Left kidney (tissue), 2 donors: ENCODE measurements around the gene TUBA8. TPM values are rescaled to one million over a fixed set of nuclear protein-coding genes. Genes with fewer than 3 reads are reported as not detected.
A peak's percentile ranks its signal among the peaks of the same experiment; 100 is the strongest.

Experiments used
- DNase-seq: peaks from one replicate; pipeline ENCODE4 v3.0.0-alpha.2; 2013
- polyA plus RNA-seq: library from polyadenylated mRNA; unstranded; fragments of 120-200 nt; gene quantifications from one replicate; pipeline ENCODE4 v1.2.1, GENCODE V29; 2013; ENCODE audit not compliant: insufficient read length

The TUBA8 gene
- polyA plus RNA-seq, 1 donor = 3.9 TPM

- DNase-seq = no peak
Observed at GRCh38 chr22:18077087-18077638, 33.4 kb upstream of the TUBA8 start.

- peak; percentile 92 for DNase-seq
Observed at GRCh38 chr22:18077639-18078328, 32.8 kb upstream of the TUBA8 start, which contains the start of gene PEX26. PEX26 (plus strand) TSS chr22:18077990; CDS start chr22:18078377, 387 bp downstream.

GRCh38 chr22:18078329-18079041, 32.1 kb upstream of the TUBA8 start:
- DNase-seq = no peak

- no peak for DNase-seq
Observed at GRCh38 chr22:18079706-18080233, 30.8 kb upstream of the TUBA8 start.

GRCh38 chr22:18081416-18081815, 29.2 kb upstream of the TUBA8 start:
- DNase-seq = no peak

GRCh38 chr22:18082467-18082866, 28.1 kb upstream of the TUBA8 start:
- DNase-seq = no peak

GRCh38 chr22:18083406-18083805, 27.2 kb upstream of the TUBA8 start:
- no peak for DNase-seq

GRCh38 chr22:18085188-18085587, 25.4 kb upstream of the TUBA8 start:
- no peak for DNase-seq

GRCh38 chr22:18087350-18087855, 23.2 kb upstream of the TUBA8 start:
- DNase-seq = no peak

GRCh38 chr22:18088825-18089568, 21.6 kb upstream of the TUBA8 start:
- DNase-seq = no peak

GRCh38 chr22:18090286-18090685, 20.3 kb upstream of the TUBA8 start:
- DNase-seq = no peak

GRCh38 chr22:18091478-18091877, 19.1 kb upstream of the TUBA8 start:
- DNase-seq = no peak

- DNase-seq = no peak
Observed at GRCh38 chr22:18091916-18092526, 18.6 kb upstream of the TUBA8 start.

- no peak for DNase-seq
Observed at GRCh38 chr22:18093661-18094060, 16.9 kb upstream of the TUBA8 start.

- no peak for DNase-seq
Observed at GRCh38 chr22:18095101-18095805, 15.4 kb upstream of the TUBA8 start.

GRCh38 chr22:18096823-18097222, 13.8 kb upstream of the TUBA8 start:
- no peak for DNase-seq

GRCh38 chr22:18100781-18101180, 9.8 kb upstream of the TUBA8 start:
- no peak for DNase-seq

GRCh38 chr22:18101536-18101935, 9.1 kb upstream of the TUBA8 start:
- DNase-seq = no peak

GRCh38 chr22:18103527-18104269, 6.9 kb upstream of the TUBA8 start:
- DNase-seq = no peak

- DNase-seq = no peak
Observed at GRCh38 chr22:18104566-18104965, 6.0 kb upstream of the TUBA8 start.
